ENCODE results near the gene ATP6V0B.

The ATP6V0B gene

GRCh38 chr1:43965316-43965715 lies 9.4 kb upstream of the ATP6V0B start:
- DNase-seq: no peak

DNA sequence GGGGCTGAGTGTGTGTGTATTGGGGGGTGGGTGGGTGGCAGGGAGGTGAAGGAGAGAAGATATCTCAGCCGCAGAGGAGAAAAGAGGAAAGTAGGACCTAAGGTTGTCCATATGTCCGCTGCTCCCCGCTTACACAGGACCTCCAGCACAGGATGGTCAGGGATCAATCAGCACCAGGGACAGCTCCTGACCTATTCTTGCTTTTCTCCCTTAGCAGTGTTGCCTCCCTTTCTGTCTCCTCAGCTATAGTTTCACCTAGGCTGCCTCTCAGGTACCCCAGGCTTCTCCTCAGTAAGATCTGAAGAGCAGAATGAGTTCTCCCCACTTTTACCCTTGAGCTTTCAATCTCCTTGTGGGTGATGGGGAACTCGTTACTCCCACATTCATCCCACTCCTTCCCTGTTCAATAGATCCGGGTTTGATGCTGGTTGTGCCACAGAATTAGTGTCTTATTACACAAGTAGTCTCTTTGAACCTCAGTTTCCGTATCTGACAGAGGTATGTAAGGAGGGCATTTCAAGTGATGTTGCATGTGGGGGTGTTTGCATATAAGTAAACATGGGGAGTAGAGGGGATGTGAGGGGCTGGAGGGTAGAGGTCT lies 6.3 kb upstream of the ATP6V0B start:
- no peak for DNase-seq

GRCh38 chr1:43969416-43969745 lies 5.4 kb upstream of the ATP6V0B start:
- no peak for DNase-seq

- DNase-seq: peak; percentile 59
These were observed 4.9 kb upstream of the ATP6V0B start, which contains the start of gene DPH2 for GRCh38 chr1:43969746-43970466. DPH2 (plus strand) TSS chr1:43970010; CDS start chr1:43970176, 166 bp downstream.

- no peak for DNase-seq
These were observed 4.3 kb upstream of the ATP6V0B start for GRCh38 chr1:43970502-43970901.

- no peak for DNase-seq
These were observed 3.8 kb upstream of the ATP6V0B start for GRCh38 chr1:43970911-43971310.

GRCh38 chr1:43971336-43971980 lies 3.3 kb upstream of the ATP6V0B start:
- DNase-seq: no peak

GRCh38 chr1:43973981-43974442 lies 748 bp upstream of the ATP6V0B start:
- DNase-seq: no peak

- no peak for DNase-seq
These were observed 645 bp downstream of the ATP6V0B start for GRCh38 chr1:43975249-43975961.

- DNase-seq: no peak
These were observed 1.3 kb downstream of the ATP6V0B start for GRCh38 chr1:43976045-43976444.

GRCh38 chr1:43976890-43977289 lies 2.1 kb downstream of the ATP6V0B start:
- no peak for DNase-seq

DNA sequence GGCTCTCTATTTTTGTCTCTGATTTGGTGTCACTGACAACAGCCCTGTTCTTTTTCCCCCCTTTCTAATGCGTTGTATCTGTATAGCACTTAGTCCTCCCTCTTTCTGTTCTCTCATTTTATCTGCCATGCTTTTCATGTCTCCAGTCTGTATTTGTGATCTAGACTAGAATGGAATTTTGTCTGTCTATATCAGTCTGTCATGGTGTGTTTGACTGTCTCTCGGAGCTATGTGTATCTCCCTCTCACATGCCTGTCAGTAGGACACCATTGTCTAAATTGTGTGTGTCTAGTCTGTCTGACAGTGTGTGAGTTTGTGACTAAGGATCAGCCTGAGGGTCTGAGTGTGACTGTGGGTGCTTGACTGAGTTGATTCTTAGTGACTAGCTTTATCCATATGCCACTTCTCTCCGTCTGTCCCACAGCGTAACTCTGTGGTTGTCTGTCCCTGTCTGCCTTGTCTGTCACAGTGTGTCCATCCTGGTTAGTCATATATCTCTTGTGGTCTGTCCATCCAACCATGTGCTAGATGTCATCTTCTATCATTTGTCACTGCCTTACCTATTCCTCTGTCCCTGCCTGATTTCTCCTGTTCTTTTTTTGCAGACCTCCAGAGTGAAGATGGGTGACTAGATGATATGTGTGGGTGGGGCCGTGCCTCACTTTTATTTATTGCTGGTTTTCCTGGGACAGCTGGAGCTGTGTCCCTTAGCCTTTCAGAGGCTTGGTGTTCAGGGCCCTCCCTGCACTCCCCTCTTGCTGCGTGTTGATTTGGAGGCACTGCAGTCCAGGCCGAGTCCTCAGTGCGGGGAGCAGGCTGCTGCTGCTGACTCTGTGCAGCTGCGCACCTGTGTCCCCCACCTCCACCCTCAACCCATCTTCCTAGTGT lies 2.9 kb downstream of the ATP6V0B start:
- no peak for DNase-seq

- DNase-seq: no peak
These were observed 3.4 kb downstream of the ATP6V0B start for GRCh38 chr1:43978264-43978550.

DNA sequence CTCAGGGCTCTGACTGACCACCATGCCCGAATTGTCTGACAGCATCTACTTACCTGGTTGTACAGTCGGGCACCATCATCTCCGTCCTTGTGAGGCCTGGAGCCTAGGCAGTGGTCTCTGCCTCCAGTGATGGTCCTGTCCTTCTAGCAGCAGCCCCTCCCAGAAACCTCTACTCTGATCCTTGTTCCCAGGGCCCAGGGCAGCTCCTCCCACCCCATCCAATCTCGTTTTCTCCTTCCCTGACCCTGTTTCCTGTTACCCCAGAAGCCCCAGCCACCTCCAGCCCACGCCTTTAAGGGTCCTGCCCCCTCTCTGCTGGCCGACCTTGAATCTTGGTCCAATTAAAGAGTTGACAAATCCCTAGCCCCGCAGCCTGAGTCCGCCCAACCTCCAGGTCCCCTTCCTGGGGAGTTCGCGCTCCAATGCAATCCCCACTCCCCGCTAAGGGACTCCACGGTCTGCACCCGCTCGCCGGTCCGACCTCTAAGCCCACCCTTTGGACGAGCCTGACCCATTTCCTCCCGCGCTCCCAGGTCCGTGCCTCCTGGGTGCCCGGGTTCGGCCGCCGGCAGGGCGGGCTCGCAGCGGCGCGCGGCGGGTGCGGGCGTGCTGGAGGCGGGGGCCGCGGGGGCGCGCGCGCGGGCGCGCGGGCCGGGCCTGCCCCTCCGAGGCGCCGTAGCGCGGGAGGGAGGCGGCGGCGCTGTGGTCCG lies 3.9 kb downstream of the ATP6V0B start, which contains the start of gene B4GALT2:
TSS of gene B4GALT2 (plus strand) at position 660 of the 710 bp plus-strand sequence. CDS start 1,951 bp downstream, outside the sequence.
- peak; percentile 58 for DNase-seq

GRCh38 chr1:43979261-43979527 lies 4.4 kb downstream of the ATP6V0B start:
- DNase-seq: no peak

DNA sequence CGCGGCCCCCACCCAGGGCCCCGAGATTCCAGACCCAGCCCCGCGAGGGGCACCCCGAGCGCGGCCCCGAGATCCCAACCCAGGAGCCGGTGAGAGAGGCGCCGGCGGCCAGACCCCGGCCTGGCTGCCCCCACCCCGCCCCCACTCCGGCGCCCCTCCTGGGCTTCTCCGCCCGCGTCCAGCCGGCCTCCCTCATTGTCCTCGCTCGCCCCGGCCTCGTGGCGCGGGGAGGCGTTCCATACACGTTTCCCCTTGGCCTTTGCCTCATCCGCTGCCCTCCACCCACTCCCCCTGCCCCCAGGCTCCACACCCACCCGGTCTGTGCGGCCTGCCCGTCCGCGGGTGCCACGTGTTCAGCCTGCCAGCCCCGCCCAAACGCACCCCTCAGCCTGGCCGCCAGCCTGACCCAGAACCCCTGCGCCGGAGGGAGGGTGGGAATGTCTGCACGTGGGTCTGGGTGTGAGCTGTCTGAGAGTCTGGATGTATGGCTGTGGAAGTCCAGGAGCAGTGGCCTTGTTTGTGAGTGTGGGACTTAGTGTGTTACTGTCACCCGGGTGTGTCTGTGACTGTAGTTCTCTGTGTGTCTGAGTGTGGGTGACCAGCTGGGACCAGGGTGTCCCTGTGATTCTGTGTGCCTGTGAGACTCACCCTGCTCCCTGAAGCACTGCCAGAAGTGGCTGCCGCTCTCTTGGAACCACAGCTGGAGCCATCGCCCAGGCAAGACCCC lies 4.9 kb downstream of the ATP6V0B start:
- DNase-seq: peak; percentile 55

DNA sequence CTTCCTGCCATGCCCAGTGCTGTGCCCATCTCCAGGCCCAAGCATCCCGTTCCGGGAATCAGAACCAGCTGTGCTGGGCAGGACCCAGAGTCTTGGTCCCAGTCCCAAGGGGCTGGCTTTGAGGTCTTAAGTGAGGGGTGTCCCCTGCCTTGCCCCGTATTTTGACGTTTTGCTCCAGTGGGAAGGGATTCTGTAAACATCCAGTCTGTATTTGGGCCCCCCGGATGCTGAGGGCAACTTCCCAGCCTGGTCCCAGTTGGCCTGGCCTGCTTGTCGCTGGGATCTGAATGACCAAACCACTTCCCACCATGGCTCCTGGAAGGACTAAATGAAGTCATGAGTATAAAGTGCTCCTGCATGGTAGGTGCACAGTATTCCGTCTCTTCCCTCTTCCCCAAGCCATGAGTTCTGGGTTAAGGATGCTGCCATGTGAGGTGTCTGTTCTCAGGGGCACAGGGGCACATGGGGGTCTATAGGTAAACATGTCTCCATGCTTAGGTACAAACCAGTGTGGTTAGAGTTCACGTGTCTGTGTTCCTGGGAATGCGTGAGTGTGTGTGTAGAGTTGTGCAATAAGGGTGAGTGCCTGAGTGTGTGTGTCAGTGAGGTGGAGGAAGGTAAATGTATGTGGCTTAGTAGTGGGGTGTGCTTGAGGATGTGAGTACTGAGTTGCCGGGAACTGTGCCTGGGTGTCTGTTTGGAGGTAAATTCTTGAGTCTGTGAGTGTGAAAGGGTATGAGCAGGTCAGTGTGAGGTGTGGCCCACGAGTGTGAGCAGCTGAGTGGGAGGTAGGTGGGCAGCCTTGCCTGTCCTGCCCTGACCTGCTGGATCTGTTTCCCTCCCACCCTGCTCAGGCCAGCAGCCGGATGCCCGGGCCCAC lies 5.7 kb downstream of the ATP6V0B start:
- DNase-seq: no peak

GRCh38 chr1:43981135-43981491 lies 6.4 kb downstream of the ATP6V0B start:
- no peak for DNase-seq

DNA sequence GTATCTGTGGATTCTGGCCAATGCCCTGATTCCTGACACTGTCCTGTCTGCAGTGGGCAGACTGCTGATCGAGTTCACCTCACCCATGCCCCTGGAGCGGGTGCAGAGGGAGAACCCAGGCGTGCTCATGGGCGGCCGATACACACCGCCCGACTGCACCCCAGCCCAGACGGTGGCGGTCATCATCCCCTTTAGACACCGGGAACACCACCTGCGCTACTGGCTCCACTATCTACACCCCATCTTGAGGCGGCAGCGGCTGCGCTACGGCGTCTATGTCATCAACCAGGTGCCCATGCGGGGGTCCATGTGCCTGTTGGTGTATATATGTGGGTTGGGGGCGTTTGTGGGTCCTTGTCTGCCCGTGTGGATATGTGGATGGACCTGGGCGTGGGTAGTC lies 6.9 kb downstream of the ATP6V0B start:
- DNase-seq: no peak

DNA sequence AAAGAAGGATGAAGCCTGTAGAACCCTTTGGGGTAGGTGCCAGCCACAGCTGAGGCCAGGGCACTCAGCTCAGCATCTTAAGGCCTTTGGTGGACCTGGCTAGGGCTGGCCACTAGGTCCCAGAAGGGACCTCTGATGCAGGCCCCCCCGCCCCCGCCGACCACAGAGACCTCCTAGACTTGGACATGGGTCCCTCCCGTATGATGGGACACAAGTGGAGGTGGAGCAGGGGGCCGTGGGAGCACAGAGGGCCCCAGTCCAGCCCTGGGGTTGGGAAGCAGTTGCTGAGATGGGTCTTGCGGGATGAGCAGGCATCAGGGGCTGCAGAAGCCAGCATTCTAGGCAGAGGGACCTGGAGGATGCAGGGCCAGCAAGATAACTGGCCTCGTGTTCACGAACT lies 7.5 kb downstream of the ATP6V0B start:
- no peak for DNase-seq
